NT2/D1 (cell line): ENCODE data around the gene MRPS2.

ENCODE experiments used
- DNase-seq: peaks from one replicate; pipeline ENCODE4 v3.0.0-alpha.2; 2011; ENCODE audit warnings: low read depth, low spot score
- H3K27me3 ChIP-seq: 2 replicates; pipeline ENCODE4 v1.6.0; 2011; ENCODE audit warnings: mild to moderate bottlenecking; ENCODE audit not compliant: insufficient read length, insufficient read depth
- H3K36me3 ChIP-seq: 2 replicates; pipeline ENCODE4 v1.6.1; 2011; ENCODE audit warnings: mild to moderate bottlenecking, low read length, mixed read lengths; ENCODE audit not compliant: insufficient read depth, insufficient read length
- H3K4me1 ChIP-seq: 2 replicates; pipeline ENCODE4 v1.5.1; 2011; ENCODE audit not compliant: insufficient read depth, insufficient read length
- H3K4me3 ChIP-seq: 2 replicates; pipeline ENCODE4 v1.5.1; 2011; ENCODE audit warnings: low read depth; ENCODE audit not compliant: insufficient read length
- H3K9ac ChIP-seq: 2 replicates; pipeline ENCODE4 v1.6.0; 2011; ENCODE audit warnings: low read depth; ENCODE audit not compliant: insufficient read length
- H3K9me3 ChIP-seq: 2 replicates; pipeline ENCODE4 v1.5.1; 2011; ENCODE audit warnings: mild to moderate bottlenecking, low read length; ENCODE audit not compliant: insufficient read depth
- SUZ12 ChIP-seq: IDR thresholded peaks from 2 replicates; pipeline ENCODE4 v1.6.1; 2011; ENCODE audit not compliant: insufficient read length, insufficient read depth; ENCODE audit errors: extremely low read depth
- YY1 ChIP-seq: IDR thresholded peaks from 2 replicates; pipeline ENCODE4 v1.6.1; 2011; ENCODE audit not compliant: insufficient read length, insufficient read depth
- ZNF274 ChIP-seq: IDR thresholded peaks from 2 replicates; pipeline ENCODE4 v1.6.1; 2011; ENCODE audit warnings: mild to moderate bottlenecking, low read depth, low read length

MRPS2 gene

DNA sequence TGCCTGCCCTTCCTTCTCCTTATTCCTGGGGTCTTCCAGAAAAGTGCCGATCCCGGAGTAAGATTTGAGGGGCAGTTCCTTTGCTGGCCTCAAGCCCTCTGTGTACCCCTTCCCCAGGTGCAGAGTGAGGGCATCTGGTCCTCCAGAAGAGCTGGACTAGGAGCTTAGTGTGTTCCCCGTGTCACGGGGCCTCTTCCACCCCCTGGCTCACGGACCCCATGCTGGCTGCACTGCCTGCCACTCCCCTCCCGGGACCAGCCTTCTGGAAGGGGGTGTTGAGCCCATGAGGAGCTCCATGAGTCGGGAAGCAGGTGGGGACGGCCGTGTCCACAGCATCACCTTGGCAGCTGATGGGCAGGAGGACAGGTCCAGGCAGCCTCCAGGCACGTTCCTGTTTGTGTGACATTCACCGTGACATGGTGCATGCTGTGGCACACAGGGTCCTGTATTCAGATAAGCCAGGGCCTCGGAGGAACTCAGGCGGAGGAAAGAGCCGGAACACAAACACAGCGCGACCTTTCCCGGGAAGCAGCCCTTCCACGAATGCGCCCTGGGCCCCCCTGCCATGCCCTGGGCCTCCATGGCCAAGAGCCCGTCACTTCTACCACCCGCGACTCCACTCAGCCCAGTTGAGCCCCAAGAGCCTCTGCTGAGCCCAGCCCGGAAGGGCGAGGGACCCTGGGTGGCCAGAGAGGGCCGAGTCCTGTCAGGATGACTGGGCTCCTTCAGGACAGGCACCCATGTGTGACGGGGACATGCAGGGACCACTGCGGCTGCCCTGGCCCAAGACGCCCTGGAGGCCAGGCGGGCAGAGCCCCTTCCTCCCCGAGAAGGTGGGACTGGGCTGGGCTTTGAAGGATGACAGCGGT, 14.8 kb downstream of the MRPS2 start:
- H3K36me3 ChIP-seq = no peaks in the 10 kb centered on the region
- H3K4me3 ChIP-seq = no peak overlapping the region
- DNase-seq = no peak
- H3K4me1 ChIP-seq = no peaks in the 10 kb centered on the region
- H3K9ac ChIP-seq = no peak overlapping the region
- no peaks in the 10 kb centered on the region for H3K9me3 ChIP-seq
- TF ChIP-seq ZNF274 = no peak
- TF ChIP-seq YY1 = no peak
- TF ChIP-seq SUZ12 = no peak
- H3K27me3 ChIP-seq = no peaks in the 10 kb centered on the region

DNA sequence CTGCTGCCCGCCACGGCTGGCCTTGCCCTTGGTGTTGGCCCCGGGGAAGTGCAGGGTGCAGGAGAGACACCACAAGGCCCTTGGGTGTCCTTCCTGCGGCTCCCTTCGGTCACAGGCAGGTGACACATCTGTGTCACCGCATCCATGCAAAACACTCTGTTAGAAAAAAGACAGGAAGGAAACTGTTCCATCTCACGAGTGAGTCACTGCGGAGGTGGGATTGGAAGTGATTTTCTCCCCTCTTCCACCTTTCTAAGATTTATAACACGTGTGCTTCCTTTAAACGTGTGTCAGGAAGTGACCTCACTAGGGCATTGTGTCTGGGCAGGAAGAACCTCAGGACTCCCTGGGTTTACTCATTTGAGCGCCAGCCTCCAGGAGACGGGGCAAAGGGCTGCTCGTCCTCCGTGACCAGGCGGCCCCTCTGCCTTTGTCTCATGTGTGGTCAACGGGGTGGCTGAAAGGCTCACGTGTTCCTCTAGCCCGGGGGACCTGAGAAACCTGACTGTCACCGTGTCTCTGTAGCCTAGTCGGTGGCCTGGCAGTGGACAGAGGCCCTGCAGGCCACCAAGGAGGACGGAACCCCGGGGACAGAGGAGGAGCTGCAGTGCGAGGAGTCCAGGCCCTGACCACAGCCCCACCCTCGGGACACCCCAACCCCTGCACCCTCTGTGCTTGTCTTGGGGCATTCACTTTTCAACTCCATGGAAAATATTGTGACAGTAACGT, 15.8 kb downstream of the MRPS2 start:
- H3K36me3 ChIP-seq = no peaks in the 10 kb centered on the region
- H3K4me3 ChIP-seq = no peak overlapping the region
- H3K4me1 ChIP-seq = no peaks in the 10 kb centered on the region
- no peaks in the 10 kb centered on the region for H3K9me3 ChIP-seq
- DNase-seq = no peak
- no peak overlapping the region for H3K9ac ChIP-seq
- TF ChIP-seq ZNF274 (no peak), YY1 (no peak), SUZ12 (no peak)
- no peaks in the 10 kb centered on the region for H3K27me3 ChIP-seq

DNA sequence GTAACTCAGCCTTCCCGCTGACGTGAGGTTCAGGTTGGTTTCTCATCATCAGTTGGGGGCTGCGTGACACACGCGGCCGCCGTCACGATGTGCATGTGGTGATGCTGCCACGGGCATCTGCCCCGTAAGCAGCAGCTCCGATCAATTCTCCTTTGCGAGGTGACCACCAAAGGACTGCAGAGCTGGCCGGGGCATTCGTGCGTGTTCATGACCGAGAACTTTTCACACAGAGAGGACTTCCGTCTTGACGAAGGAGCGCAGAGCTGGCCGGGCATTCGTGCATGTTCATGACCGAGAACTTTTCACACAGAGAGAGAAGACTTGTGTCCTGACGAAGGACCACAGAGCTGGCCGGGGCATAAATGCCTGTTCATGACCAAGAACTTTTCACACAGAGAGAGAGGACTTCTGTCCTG, 16.9 kb downstream of the MRPS2 start:
- TF ChIP-seq ZNF274 (no peak), YY1 (no peak), SUZ12 (no peak)
- Histone ChIP-seq H3K4me3 (no peak overlapping the region), H3K36me3 (no peaks in the 10 kb centered on the region), H3K4me1 (peaks cover 2% of the 10 kb centered on the region), H3K9me3 (no peaks in the 10 kb centered on the region), H3K27me3 (no peaks in the 10 kb centered on the region), H3K9ac (no peak overlapping the region)
- DNase-seq = no peak

DNA sequence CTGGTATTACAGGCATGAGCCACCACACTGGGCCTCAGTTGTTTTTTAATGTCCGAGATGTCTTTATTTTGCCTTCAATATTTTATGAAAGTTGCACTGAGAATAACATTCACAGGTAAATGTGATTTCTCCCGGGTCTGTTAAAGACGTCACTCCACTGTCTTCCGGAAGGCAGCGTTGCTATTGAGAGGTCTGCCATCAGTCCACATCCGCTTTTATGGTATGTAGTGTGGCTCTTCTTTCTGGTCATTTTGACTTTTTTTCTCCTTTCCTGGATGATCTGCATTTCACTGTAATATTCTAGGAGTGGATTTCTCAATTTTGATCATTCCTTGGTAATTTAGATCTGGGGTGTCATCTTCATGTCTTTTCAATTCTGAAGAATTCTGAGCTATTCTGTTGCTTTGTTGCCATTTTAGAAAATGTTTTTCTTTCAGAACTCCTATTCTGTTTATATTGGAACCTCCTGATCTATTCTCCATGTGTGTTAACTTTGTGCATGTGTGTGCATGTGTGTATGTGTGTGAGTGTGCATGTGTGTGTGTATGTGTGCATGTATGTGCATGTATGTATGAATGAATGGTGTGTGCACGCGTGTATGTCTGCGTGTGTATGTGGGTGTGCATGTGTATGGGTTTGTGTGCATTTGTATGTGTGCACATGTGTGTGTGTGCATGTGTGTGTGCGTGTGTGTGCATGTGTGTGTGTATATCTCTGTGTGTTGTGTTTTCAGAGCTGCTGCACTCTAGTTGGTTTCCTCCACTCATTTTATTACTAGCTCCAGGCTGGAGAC, 18.9 kb downstream of the MRPS2 start:
- Histone ChIP-seq H3K27me3 (no peaks in the 10 kb centered on the region), H3K36me3 (no peaks in the 10 kb centered on the region), H3K4me1 (peaks cover 14% of the 10 kb centered on the region), H3K4me3 (no peak overlapping the region), H3K9me3 (no peaks in the 10 kb centered on the region), H3K9ac (no peak overlapping the region)
- DNase-seq = no peak
- TF ChIP-seq ZNF274 (no peak), SUZ12 (no peak), YY1 (no peak)

DNA sequence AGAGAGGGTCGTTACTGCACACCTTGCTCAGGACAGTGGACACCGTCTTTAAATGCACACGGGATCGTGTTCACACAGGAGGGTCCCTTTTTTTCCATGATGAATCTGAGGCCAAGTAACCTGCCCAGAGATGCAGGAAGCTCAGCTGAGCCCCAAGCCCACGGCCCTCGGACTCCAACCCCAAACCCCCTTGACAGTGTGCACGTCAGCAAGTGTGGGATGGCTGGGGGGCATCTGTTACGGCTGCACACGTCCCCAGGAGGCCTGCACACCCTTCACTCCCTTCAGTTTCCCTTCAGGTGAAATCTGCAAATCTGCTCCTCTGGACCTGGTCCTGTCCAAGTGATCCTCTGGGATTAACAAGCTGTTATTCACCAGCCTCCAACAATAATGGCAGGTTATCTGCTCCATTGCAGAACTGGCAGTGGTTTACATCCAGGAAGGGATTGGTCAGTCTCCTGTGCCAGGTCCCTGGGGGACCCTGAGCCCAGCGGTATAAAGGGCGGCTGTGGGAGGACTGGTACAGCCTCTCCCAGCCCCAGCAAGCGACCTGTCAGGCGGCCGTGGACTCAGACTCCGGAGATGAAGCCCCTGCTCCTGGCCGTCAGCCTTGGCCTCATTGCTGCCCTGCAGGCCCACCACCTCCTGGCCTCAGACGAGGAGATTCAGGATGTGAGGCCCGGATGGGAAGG, 20.6 kb downstream of the MRPS2 start, which contains the start of gene LCN1:
LCN1 (plus strand) TSS at position 525 of the 692 bp plus-strand sequence; CDS start at position 583, 58 bp downstream.
- H3K4me3 ChIP-seq = no peak within 1 kb of the TSS
- no peaks in the 10 kb centered on the region for H3K36me3 ChIP-seq
- peaks cover 16% of the 10 kb centered on the region for H3K4me1 ChIP-seq
- no peak for DNase-seq
- no peaks in the 10 kb centered on the region for H3K27me3 ChIP-seq
- H3K9ac ChIP-seq = no peak within 1 kb of the TSS
- no peaks in the 10 kb centered on the region for H3K9me3 ChIP-seq
- TF ChIP-seq YY1 (no peak), ZNF274 (no peak), SUZ12 (no peak)

DNA sequence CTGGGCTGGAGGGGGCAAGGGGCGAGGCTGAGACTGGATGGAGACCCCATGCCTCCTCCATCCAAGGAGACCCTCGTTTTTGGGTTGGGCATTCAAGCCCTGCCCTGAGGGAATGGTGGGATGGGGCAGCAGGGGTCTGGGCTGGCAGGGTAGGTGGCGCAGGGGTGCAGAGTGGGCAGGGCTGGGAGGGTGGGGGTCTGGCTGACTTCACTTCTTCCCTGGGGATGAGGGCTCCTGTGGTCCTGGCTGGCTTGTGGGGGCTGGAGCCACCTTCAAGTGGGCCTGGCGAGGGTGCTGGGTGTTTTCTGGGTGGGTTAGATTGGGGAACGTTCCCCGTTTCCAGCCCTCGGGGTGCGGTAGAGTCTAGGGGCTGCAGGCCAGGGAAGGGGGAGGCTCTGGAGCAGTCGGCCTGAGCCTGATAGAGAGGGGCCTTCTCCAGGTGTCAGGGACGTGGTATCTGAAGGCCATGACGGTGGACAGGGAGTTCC, 21.2 kb downstream of the MRPS2 start:
- H3K27me3 ChIP-seq = no peaks in the 10 kb centered on the region
- no peak for DNase-seq
- H3K4me1 ChIP-seq = peaks cover 18% of the 10 kb centered on the region
- H3K9ac ChIP-seq = no peak overlapping the region
- no peaks in the 10 kb centered on the region for H3K36me3 ChIP-seq
- no peaks in the 10 kb centered on the region for H3K9me3 ChIP-seq
- no peak overlapping the region for H3K4me3 ChIP-seq
- TF ChIP-seq SUZ12 = no peak
- TF ChIP-seq ZNF274 = no peak
- no peak for TF ChIP-seq YY1
